ENCODE data around the gene MDM2.

- no peak for TF ChIP-seq CTCF (IDR thresholded peaks at IDR 0.05; ENCODE audit: low read depth, low read length)
- TF ChIP-seq EZH2phosphoT487 (IDR thresholded peaks at IDR 0.05; ENCODE audit: low read depth), result no peak
Measured at GRCh38 chr12:68878846-68879245, 70.9 kb downstream of the MDM2 start.

All from OCI-LY3 (cell line).